ES-I3 (cell line): ENCODE measurements around the gene TOM1L2.
"Not testable (repeated sequence)": the region's sequence is repeated elsewhere in the genome, so short reads cannot be mapped to it uniquely, and the experiment has no call there.

Source experiments
- H3K36me3 ChIP-seq: 2 replicates; pipeline ENCODE4 v1.6.1; 2013; ENCODE audit warnings: mild to moderate bottlenecking, low read length, control low read depth, moderate library complexity; ENCODE audit not compliant: insufficient read depth
- H3K4me1 ChIP-seq: 2 replicates; pipeline ENCODE4 v1.6.1; 2013; ENCODE audit warnings: mild to moderate bottlenecking, control low read depth, low read length; ENCODE audit not compliant: insufficient read depth
- H3K9ac ChIP-seq: 2 replicates; pipeline ENCODE4 v1.6.1; 2013; ENCODE audit warnings: low read depth, mild to moderate bottlenecking, low read length, moderate library complexity
- H3K9me3 ChIP-seq: 2 replicates; pipeline ENCODE4 v1.6.1; 2013; ENCODE audit warnings: mild to moderate bottlenecking, low read length, moderate library complexity; ENCODE audit not compliant: control insufficient read depth, insufficient read depth

TOM1L2 gene

GRCh38 chr17:18005496-18005895 lies 33.3 kb upstream of the TOM1L2 start:
- Histone ChIP-seq H3K9me3 (no peaks in the 10 kb centered on the region), H3K4me1 (no peaks in the 10 kb centered on the region), H3K36me3 (no peaks in the 10 kb centered on the region), H3K9ac (no peak overlapping the region)

GRCh38 chr17:18004884-18005305 lies 32.7 kb upstream of the TOM1L2 start:
- no peaks in the 10 kb centered on the region for H3K4me1 ChIP-seq
- no peaks in the 10 kb centered on the region for H3K36me3 ChIP-seq
- H3K9ac ChIP-seq = no peak overlapping the region
- H3K9me3 ChIP-seq = no peaks in the 10 kb centered on the region

GRCh38 chr17:18004345-18004744 lies 32.1 kb upstream of the TOM1L2 start:
- Histone ChIP-seq H3K9me3 (no peaks in the 10 kb centered on the region), H3K4me1 (no peaks in the 10 kb centered on the region), H3K36me3 (no peaks in the 10 kb centered on the region), H3K9ac (no peak overlapping the region)

GRCh38 chr17:18002171-18002570 lies 30.0 kb upstream of the TOM1L2 start:
- Histone ChIP-seq H3K9me3 (no peaks in the 10 kb centered on the region), H3K4me1 (no peaks in the 10 kb centered on the region), H3K9ac (no peak overlapping the region), H3K36me3 (no peaks in the 10 kb centered on the region)

- Histone ChIP-seq H3K9ac (no peak overlapping the region), H3K36me3 (no peaks in the 10 kb centered on the region), H3K9me3 (no peaks in the 10 kb centered on the region), H3K4me1 (no peaks in the 10 kb centered on the region)
Measured at GRCh38 chr17:18000030-18000408, 27.8 kb upstream of the TOM1L2 start.

GRCh38 chr17:17999364-18000029 lies 27.3 kb upstream of the TOM1L2 start:
- H3K4me1 ChIP-seq = 0 out of 2 replicates have a peak, but pooled peaks cover 4% of the 10 kb centered on the region
- no peaks in the 10 kb centered on the region for H3K9me3 ChIP-seq
- H3K36me3 ChIP-seq = no peaks in the 10 kb centered on the region
- no peak overlapping the region for H3K9ac ChIP-seq

- no peaks in the 10 kb centered on the region for H3K36me3 ChIP-seq
- no peak overlapping the region for H3K9ac ChIP-seq
- no peaks in the 10 kb centered on the region for H3K9me3 ChIP-seq
- 0 out of 2 replicates have a peak, but pooled peaks cover 5% of the 10 kb centered on the region for H3K4me1 ChIP-seq
Measured at GRCh38 chr17:17998934-17999333, 26.7 kb upstream of the TOM1L2 start.

- H3K36me3 ChIP-seq, H3K9ac ChIP-seq, H3K4me1 ChIP-seq, H3K9me3 ChIP-seq: not testable (repeated sequence)
Measured at GRCh38 chr17:17995887-17996286, 23.7 kb upstream of the TOM1L2 start.

GRCh38 chr17:17994271-17995069 lies 22.3 kb upstream of the TOM1L2 start:
- H3K9ac ChIP-seq = no peak overlapping the region
- H3K9me3 ChIP-seq = no peaks in the 10 kb centered on the region
- 0 out of 2 replicates have a peak, but pooled peaks cover 5% of the 10 kb centered on the region for H3K4me1 ChIP-seq
- no peaks in the 10 kb centered on the region for H3K36me3 ChIP-seq

- no peak overlapping the region for H3K9ac ChIP-seq
- H3K36me3 ChIP-seq = no peaks in the 10 kb centered on the region
- 0 out of 2 replicates have a peak, but pooled peaks cover 5% of the 10 kb centered on the region for H3K4me1 ChIP-seq
- H3K9me3 ChIP-seq = no peaks in the 10 kb centered on the region
Measured at GRCh38 chr17:17993852-17994251, 21.7 kb upstream of the TOM1L2 start.

GRCh38 chr17:17993366-17993765 lies 21.2 kb upstream of the TOM1L2 start:
- no peaks in the 10 kb centered on the region for H3K9me3 ChIP-seq
- no peaks in the 10 kb centered on the region for H3K36me3 ChIP-seq
- no peak overlapping the region for H3K9ac ChIP-seq

GRCh38 chr17:17990282-17990681 lies 18.1 kb upstream of the TOM1L2 start:
- Histone ChIP-seq H3K9ac (no peak overlapping the region), H3K9me3 (no peaks in the 10 kb centered on the region), H3K4me1 (0 out of 2 replicates have a peak, but pooled peaks cover 5% of the 10 kb centered on the region), H3K36me3 (no peaks in the 10 kb centered on the region)

More at GRCh38 chr17:17993366-17993765, 21.2 kb upstream of the TOM1L2 start:
- 0 out of 2 replicates have a peak, but pooled peaks cover 5% of the 10 kb centered on the region for H3K4me1 ChIP-seq

GRCh38 chr17:17989618-17990017 lies 17.4 kb upstream of the TOM1L2 start:
- Histone ChIP-seq H3K4me1 (0 out of 2 replicates have a peak, but pooled peaks cover 3% of the 10 kb centered on the region), H3K9ac (no peak overlapping the region), H3K9me3 (no peaks in the 10 kb centered on the region), H3K36me3 (no peaks in the 10 kb centered on the region)

GRCh38 chr17:17989081-17989480 lies 16.9 kb upstream of the TOM1L2 start:
- H3K36me3 ChIP-seq = no peaks in the 10 kb centered on the region
- no peaks in the 10 kb centered on the region for H3K4me1 ChIP-seq
- no peak overlapping the region for H3K9ac ChIP-seq
- H3K9me3 ChIP-seq = no peaks in the 10 kb centered on the region

- Histone ChIP-seq H3K9me3 (no peaks in the 10 kb centered on the region), H3K9ac (no peak overlapping the region), H3K4me1 (no peaks in the 10 kb centered on the region), H3K36me3 (no peaks in the 10 kb centered on the region)
Measured at GRCh38 chr17:17988427-17988945, 16.3 kb upstream of the TOM1L2 start.
